HG03378 (cell line): ENCODE results near the gene SRGAP3.

Source experiments
- ATAC-seq: cut with Tn5 transposase; IDR thresholded peaks from one replicate; pipeline ENCODE4 v1.9.1; 2021; ENCODE audit warnings: mild to moderate bottlenecking, moderate library complexity; ENCODE audit not compliant: unreplicated experiment

SRGAP3 gene

GRCh38 chr3:9204253-9204992 is 45.0 kb downstream of the SRGAP3 start:
- no peak for ATAC-seq

- no peak for ATAC-seq
These were observed 46.1 kb downstream of the SRGAP3 start for GRCh38 chr3:9203317-9203716.

GRCh38 chr3:9202546-9202945 is 46.9 kb downstream of the SRGAP3 start:
- ATAC-seq: no peak

GRCh38 chr3:9201955-9202354 is 47.5 kb downstream of the SRGAP3 start:
- no peak for ATAC-seq

DNA sequence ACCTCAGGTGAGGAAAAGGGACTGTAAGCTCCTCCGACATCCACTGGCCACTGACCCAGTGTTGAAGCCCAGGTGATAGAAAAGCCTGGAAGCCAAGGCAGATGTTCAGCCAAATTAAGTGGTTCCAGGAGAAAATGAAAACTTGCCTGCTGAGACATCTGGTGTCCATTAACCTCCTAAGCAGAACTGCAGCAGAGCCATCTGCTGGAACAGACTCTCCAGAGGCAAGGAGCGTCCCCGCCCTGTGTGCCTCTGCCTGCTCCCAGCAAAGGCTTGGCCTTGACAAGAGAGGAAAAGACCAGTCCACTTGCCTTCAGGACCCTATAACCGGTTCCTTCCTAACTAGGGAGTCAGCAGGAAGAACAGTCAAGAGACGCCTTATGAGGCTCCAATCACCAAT is 48.2 kb downstream of the SRGAP3 start:
- ATAC-seq: no peak

- ATAC-seq: no peak
These were observed 49.7 kb downstream of the SRGAP3 start for GRCh38 chr3:9199775-9200174.

- ATAC-seq: no peak
These were observed 50.5 kb downstream of the SRGAP3 start for GRCh38 chr3:9198899-9199335.

DNA sequence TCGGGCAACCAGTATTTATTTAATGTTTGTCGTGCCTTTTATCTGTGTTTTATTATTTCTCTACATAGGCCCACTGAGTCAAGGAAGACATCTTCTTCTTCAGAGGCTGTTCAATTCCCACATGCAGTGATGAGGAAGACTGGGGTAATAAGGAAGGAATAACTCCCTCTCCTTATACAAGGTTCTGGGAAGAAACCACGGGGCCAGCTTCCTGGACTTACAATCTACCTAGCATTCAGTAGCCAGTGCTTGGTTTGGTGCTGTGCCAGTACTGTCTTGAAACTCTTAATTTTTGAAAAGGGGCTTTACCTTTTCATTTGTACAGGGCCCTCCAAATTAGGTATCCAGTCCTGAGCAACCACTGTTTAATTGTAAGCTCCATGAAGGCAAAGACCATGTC is 51.2 kb downstream of the SRGAP3 start:
- ATAC-seq: no peak

- ATAC-seq: no peak
These were observed 53.4 kb downstream of the SRGAP3 start for GRCh38 chr3:9196020-9196419.

DNA sequence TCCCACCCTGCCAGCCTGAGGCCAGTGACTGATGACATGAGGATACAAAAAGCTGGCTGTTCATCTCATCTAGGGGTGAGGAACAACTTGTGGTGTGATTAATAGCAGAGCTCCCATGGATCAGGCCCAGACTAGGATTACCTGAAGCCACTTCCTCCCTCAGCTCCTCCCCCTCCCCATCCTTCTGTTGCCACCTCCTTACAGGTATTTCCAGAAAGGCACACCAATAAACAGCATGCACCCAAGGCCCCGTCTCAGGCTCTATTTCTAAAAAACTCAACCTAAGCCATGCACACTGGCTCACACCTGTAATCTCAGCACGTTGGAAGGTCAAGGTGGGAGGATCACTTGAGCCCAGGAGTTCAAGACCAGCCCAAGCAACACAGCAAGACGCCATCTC is 54.1 kb downstream of the SRGAP3 start:
- ATAC-seq: no peak

- ATAC-seq: no peak
These were observed 54.8 kb downstream of the SRGAP3 start for GRCh38 chr3:9194509-9195184.

- no peak for ATAC-seq
These were observed 55.7 kb downstream of the SRGAP3 start for GRCh38 chr3:9193633-9194195.

DNA sequence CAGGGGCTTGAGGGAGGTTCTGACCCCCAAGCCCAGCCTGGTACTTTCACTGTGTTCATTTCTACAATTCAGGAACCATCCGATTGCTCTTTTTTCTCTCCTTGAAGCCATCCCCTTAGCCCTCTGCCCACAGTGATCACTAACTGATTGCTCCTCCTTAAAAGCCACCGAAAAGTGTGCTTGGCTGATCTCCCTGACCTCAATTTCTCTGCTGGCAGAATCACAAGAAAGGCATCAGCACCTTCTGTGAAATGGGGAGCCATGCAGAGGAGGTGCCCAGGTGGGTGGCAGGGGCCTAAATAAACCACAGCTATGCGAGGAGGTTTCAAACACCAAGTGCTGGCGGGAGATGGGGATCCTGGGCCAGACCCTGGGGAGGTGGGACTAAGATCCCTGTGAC is 56.2 kb downstream of the SRGAP3 start:
- ATAC-seq: no peak

GRCh38 chr3:9192248-9193025 is 57.0 kb downstream of the SRGAP3 start:
- no peak for ATAC-seq

- ATAC-seq: no peak
These were observed 59.2 kb downstream of the SRGAP3 start for GRCh38 chr3:9190276-9190675.

DNA sequence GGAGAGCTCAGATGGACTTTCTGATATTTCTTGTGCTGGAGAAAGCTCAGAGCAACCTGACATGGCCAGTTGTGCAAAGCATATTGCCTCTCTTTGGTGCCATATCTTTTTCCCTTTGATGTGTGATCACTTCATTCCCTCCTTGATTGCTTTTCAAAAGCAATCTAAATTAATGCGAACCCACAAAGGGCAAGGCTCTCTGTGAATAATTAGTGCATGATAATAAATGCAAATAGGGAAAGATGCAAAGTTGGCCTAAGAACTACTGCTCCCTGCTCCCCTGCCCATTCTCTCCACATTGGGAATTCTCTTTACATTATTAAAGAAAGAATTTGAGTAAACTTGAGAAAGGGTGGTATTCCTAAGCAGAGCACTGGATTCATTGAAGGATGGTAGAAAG is 60.9 kb downstream of the SRGAP3 start:
- ATAC-seq: no peak

DNA sequence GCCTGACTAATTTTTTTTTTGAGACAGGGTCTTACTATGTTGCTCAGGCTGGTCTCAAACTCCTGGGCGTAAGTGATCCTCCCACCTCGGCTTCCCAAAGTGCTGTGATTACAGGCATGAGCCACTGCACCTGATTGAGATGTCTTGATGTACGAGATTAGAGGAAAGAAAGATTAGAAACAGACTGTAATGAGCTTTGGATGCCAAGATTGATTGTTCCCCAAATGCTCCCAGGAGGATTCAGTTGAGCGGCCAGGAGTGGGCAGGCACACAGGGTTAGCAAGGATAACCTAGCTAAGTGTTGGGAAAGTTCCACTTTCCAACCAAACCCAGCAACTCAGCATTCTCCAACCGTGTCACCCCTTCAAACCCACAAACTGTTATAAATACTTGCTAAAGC is 63.7 kb downstream of the SRGAP3 start:
- ATAC-seq: no peak

- ATAC-seq: no peak
These were observed 64.4 kb downstream of the SRGAP3 start for GRCh38 chr3:9185046-9185445.

DNA sequence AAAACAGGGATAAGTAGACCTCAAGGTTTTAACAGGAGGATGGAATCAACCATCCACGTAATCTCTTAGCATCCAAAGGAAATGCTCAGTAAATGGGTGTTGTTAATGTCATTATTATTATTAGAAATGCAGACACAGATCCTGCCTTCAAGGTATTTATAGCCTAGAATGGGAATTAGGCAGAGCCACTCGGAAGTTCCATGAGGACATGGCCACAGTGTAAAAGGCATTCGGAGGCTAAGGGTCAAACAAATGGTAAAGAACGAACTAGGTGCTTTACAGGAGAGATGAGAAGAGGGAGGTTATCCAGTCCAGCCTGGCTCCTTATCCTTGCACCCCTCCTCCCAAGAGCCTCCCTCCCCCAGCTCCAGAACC is 65.0 kb downstream of the SRGAP3 start:
- no peak for ATAC-seq

GRCh38 chr3:9183811-9184460 is 65.5 kb downstream of the SRGAP3 start:
- no peak for ATAC-seq

GRCh38 chr3:9183011-9183410 is 66.4 kb downstream of the SRGAP3 start:
- no peak for ATAC-seq
